Endodermal cell (in vitro differentiated cells): ENCODE results near the gene PSMB10. TPM values are rescaled to one million over a fixed set of nuclear protein-coding genes. Genes with fewer than 3 reads are reported as not detected.

Experiments
- DNase-seq: peaks from one replicate; pipeline ENCODE4 v3.0.0-alpha.2; 2017
- H3K27ac ChIP-seq: 2 replicates; pipeline ENCODE4 v1.5.1; 2013; ENCODE audit warnings: mild to moderate bottlenecking, low read depth, low read length, moderate library complexity
- H3K27me3 ChIP-seq: 2 replicates; pipeline ENCODE4 v1.6.1; 2013; ENCODE audit warnings: mild to moderate bottlenecking, low read length, moderate library complexity; ENCODE audit not compliant: insufficient read depth, control insufficient read depth, poor library complexity, severe bottlenecking
- H3K36me3 ChIP-seq: 2 replicates; pipeline ENCODE4 v1.7.0; 2013; ENCODE audit warnings: mild to moderate bottlenecking, low read length, moderate library complexity; ENCODE audit not compliant: control insufficient read depth, insufficient read depth
- H3K4me1 ChIP-seq: one replicate; pipeline ENCODE4 v1.7.0; 2013; ENCODE audit warnings: low read length; ENCODE audit not compliant: control insufficient read depth, insufficient read depth
- H3K4me3 ChIP-seq: 2 replicates; pipeline ENCODE4 v1.5.1; 2013; ENCODE audit warnings: mild to moderate bottlenecking, low read length, moderate library complexity
- H3K9ac ChIP-seq: 2 replicates; pipeline ENCODE4 v1.6.1; 2013; ENCODE audit warnings: mild to moderate bottlenecking, low read length, moderate library complexity; ENCODE audit not compliant: poor library complexity, severe bottlenecking; ENCODE audit errors: extremely low read depth
- H3K9me3 ChIP-seq: 2 replicates; pipeline ENCODE4 v1.6.1; 2013; ENCODE audit warnings: mild to moderate bottlenecking, low read length, moderate library complexity; ENCODE audit not compliant: control insufficient read depth
- H3K27ac Mint-ChIP-seq: 2 replicates; pipeline ENCODE4 v1.8.0; 2020; ENCODE audit warnings: mixed read lengths
- H3K27me3 Mint-ChIP-seq: 2 replicates; pipeline ENCODE4 v1.8.0; 2021; ENCODE audit warnings: mild to moderate bottlenecking, mixed read lengths; ENCODE audit not compliant: insufficient read depth
- H3K36me3 Mint-ChIP-seq: 2 replicates; pipeline ENCODE4 v1.8.0; 2020; ENCODE audit warnings: low read depth, mixed read lengths
- H3K4me1 Mint-ChIP-seq: 2 replicates; pipeline ENCODE4 v1.8.0; 2020; ENCODE audit warnings: mixed read lengths
- H3K4me3 Mint-ChIP-seq: 2 replicates; pipeline ENCODE4 v1.8.0; 2020; ENCODE audit warnings: mild to moderate bottlenecking, moderate library complexity, mixed read lengths
- H3K9me3 Mint-ChIP-seq: 2 replicates; pipeline ENCODE4 v1.8.0; 2020; ENCODE audit warnings: mild to moderate bottlenecking, mixed read lengths
- CTCF ChIP-seq: fragments of 200-600 bp; sonication (generic); conservative IDR thresholded peaks from 2 replicates; pipeline ENCODE4 v1.5.0; 2021; ENCODE audit warnings: antibody characterized with exemption, mild to moderate bottlenecking
- WGBS, 2 experiments: methylation state at CpG; one replicate each; pipeline versions ENCODE4 v1.1.5 to v1.1.7; 2013; ENCODE audit warnings: missing lambda C conversion rate in 2 of 2, mixed read lengths in 1 of 2; ENCODE audit not compliant: insufficient coverage in 1 of 2, insufficient read length in 1 of 2; 5-methylcytosine and 5-hydroxymethylcytosine counted together
- total RNA-seq, 2 donors: library from RNA; stranded (reverse); fragmentation: NEBNext Ultra II Directional in 1 of 2; extraction: Animal tissue kit (Norgen Biotek cat#: 25700) in 1 of 2; gene quantifications; 2 replicates in 1 of 2; 3 replicates in 1 of 2; pipeline ENCODE4 v1.2.1, GENCODE V29; 2021

The PSMB10 gene
- total RNA-seq, 2 donors from 2014 or later: 15.5 to 16.5 TPM

DNA sequence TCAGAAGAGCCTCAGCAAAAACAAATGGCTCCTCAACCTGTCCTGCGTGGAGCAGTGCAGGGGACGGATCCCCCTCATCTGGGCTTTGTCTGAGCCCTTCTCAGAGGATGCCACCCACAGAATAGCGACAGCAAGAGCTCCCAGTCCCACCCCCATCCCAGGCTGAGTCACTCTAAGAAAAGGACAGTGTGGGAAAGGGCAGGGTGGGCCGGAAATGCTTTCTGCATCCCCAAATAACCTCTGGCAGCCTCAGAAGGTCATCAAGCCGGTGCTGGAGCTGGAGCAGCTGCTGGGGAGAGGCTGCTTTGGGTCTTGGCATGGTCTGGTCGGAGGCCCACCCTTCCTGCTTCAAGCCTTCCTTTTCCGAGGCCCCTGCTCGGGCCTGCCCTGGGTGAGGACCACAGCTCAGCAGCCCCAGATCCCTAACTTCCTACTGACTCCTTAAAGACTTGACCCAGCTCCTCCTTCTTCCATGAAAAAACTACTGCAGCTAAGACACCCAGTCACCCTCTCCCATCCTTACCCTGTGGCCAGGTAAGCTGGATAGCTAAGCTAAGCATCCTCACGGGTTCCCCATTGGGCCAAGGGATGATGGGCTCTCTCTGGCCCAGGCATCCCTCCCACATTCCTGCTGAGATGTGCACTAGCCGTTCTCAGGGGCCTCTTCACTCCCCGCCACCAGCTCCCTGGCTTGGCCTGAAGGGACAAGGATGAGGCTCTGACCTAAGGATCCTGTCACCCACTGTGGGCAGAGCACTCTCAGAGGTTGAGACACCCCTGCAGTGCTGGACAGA lies 23.1 kb upstream of the PSMB10 start:
- H3K27me3 ChIP-seq: no peaks in the 10 kb centered on the region
- peaks cover under 1% of the 10 kb centered on the region for H3K4me1 Mint-ChIP-seq
- no peak overlapping the region for H3K4me3 ChIP-seq
- no peak for DNase-seq
- peaks cover 3% of the 10 kb centered on the region for H3K4me1 ChIP-seq
- H3K9me3 Mint-ChIP-seq: no peaks in the 10 kb centered on the region
- H3K9me3 ChIP-seq: no peaks in the 10 kb centered on the region
- no peak overlapping the region for H3K9ac ChIP-seq
- no peak for TF ChIP-seq CTCF
- H3K36me3 ChIP-seq: peaks cover 69% of the 10 kb centered on the region
- WGBS, 2 experiments: 88 to 95% methylated on average over 7 to 11 of the region's 11 CpGs
- H3K36me3 Mint-ChIP-seq: peaks cover 47% of the 10 kb centered on the region
- no peak overlapping the region for H3K27ac Mint-ChIP-seq
- no peak overlapping the region for H3K4me3 Mint-ChIP-seq
- no peak overlapping the region for H3K27ac ChIP-seq
- no peaks in the 10 kb centered on the region for H3K27me3 Mint-ChIP-seq

GRCh38 chr16:67957622-67958021 lies 21.0 kb upstream of the PSMB10 start:
- H3K27ac Mint-ChIP-seq: no peak overlapping the region
- Histone ChIP-seq H3K9ac (no peak overlapping the region), H3K9me3 (no peaks in the 10 kb centered on the region), H3K4me3 (no peak overlapping the region), H3K27ac (no peak overlapping the region), H3K4me1 (no peaks in the 10 kb centered on the region), H3K27me3 (no peaks in the 10 kb centered on the region), H3K36me3 (peaks cover 71% of the 10 kb centered on the region)
- peaks cover 50% of the 10 kb centered on the region for H3K36me3 Mint-ChIP-seq
- no peak for TF ChIP-seq CTCF
- H3K4me1 Mint-ChIP-seq: no peaks in the 10 kb centered on the region
- no peaks in the 10 kb centered on the region for H3K9me3 Mint-ChIP-seq
- 95 to 98% methylated on average over 9 of the region's 9 CpGs for WGBS, 2 experiments
- no peak for DNase-seq
- no peak overlapping the region for H3K4me3 Mint-ChIP-seq
- H3K27me3 Mint-ChIP-seq: no peaks in the 10 kb centered on the region

GRCh38 chr16:67954421-67955196 lies 18.0 kb upstream of the PSMB10 start:
- no peak for DNase-seq
- Histone ChIP-seq H3K9me3 (no peaks in the 10 kb centered on the region), H3K36me3 (peaks cover 46% of the 10 kb centered on the region), H3K4me1 (no peaks in the 10 kb centered on the region), H3K27ac (no peak overlapping the region), H3K9ac (no peak overlapping the region), H3K27me3 (no peaks in the 10 kb centered on the region), H3K4me3 (no peak overlapping the region)
- 93 to 95% methylated on average over 10 of the region's 10 CpGs for WGBS, 2 experiments
- no peaks in the 10 kb centered on the region for H3K27me3 Mint-ChIP-seq
- H3K36me3 Mint-ChIP-seq: peaks cover 41% of the 10 kb centered on the region
- H3K4me3 Mint-ChIP-seq: no peak overlapping the region
- H3K9me3 Mint-ChIP-seq: no peaks in the 10 kb centered on the region
- H3K4me1 Mint-ChIP-seq: no peaks in the 10 kb centered on the region
- no peak overlapping the region for H3K27ac Mint-ChIP-seq
- no peak for TF ChIP-seq CTCF
